ENCODE data around the gene SLC35F1.

SLC35F1 gene

GRCh38 chr6:118171852-118172251 is 264.8 kb downstream of the SLC35F1 start (continued):
- TF ChIP-seq, protein P1, sequence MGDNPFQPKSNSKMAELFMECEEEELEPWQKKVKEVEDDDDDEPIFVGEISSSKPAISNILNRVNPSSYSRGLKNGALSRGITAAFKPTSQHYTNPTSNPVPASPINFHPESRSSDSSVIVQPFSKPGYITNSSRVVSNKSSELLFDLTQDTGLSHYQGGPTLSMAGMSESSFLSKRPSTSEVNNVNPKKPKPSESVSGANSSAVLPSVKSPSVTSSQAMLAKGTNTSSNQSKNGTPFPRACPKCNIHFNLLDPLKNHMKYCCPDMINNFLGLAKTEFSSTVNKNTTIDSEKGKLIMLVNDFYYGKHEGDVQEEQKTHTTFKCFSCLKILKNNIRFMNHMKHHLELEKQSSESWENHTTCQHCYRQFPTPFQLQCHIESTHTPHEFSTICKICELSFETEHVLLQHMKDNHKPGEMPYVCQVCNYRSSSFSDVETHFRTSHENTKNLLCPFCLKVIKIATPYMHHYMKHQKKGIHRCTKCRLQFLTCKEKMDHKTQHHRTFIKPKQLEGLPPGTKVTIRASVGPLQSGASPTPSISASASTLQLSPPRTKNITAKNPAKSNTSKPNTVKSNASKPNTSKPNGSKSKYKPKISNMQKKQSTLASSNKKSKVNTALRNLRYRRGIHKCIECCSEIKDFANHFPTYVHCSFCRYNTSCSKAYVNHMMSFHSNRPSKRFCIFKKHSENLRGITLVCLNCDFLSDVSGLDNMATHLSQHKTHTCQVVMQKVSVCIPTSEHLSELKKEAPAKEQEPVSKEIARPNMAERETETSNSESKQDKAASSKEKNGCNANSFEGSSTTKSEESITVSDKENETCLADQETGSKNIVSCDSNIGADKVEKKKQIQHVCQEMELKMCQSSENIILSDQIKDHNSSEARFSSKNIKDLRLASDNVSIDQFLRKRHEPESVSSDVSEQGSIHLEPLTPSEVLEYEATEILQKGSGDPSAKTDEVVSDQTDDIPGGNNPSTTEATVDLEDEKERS (tag by site-specific recombination; IDR thresholded peaks at IDR 0.05): no peak
- TF ChIP-seq MZF1 (tag by site-specific recombination; IDR thresholded peaks at IDR 0.05; ENCODE audit: borderline replicate concordance): no peak
- TF ChIP-seq ZNF2 (tag by site-specific recombination; IDR thresholded peaks at IDR 0.05): no peak
- TF ChIP-seq ZNF701 (tag by site-specific recombination; IDR thresholded peaks at IDR 0.05): no peak
- no peak for TF ChIP-seq ELK4 (IDR thresholded peaks at IDR 0.05; ENCODE audit: borderline replicate concordance, low read depth, low read length)
- TF ChIP-seq ZNF777 (tag by site-specific recombination; IDR thresholded peaks at IDR 0.05; ENCODE audit: borderline replicate concordance): no peak
- peak; percentile 52; the same call in 1 of the 2 replicates for TF ChIP-seq KLF8 (tag by site-specific recombination; IDR thresholded peaks at IDR 0.05)
- TF ChIP-seq ZNF292 (tag by site-specific recombination; IDR thresholded peaks at IDR 0.05; ENCODE audit: borderline replicate concordance, low read depth): no peak
- TF ChIP-seq GLI2 (tag by site-specific recombination; IDR thresholded peaks at IDR 0.05; ENCODE audit: borderline replicate concordance, low read depth): peak; percentile 29; the same call in 1 of the 2 replicates
- TF ChIP-seq, protein P2, sequence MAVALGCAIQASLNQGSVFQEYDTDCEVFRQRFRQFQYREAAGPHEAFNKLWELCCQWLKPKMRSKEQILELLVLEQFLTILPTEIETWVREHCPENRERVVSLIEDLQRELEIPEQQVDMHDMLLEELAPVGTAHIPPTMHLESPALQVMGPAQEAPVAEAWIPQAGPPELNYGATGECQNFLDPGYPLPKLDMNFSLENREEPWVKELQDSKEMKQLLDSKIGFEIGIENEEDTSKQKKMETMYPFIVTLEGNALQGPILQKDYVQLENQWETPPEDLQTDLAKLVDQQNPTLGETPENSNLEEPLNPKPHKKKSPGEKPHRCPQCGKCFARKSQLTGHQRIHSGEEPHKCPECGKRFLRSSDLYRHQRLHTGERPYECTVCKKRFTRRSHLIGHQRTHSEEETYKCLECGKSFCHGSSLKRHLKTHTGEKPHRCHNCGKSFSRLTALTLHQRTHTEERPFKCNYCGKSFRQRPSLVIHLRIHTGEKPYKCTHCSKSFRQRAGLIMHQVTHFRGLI (tag by site-specific recombination; IDR thresholded peaks at IDR 0.05): no peak
- TF ChIP-seq ZNF133 (tag by site-specific recombination; IDR thresholded peaks at IDR 0.05): no peak
- TF ChIP-seq ZNF140 (tag by site-specific recombination; IDR thresholded peaks at IDR 0.05): no peak
- no peak for TF ChIP-seq ZNF274 (IDR thresholded peaks at IDR 0.05; ENCODE audit: low read length)
- no peak for TF ChIP-seq ZNF274 (tag by site-specific recombination; IDR thresholded peaks at IDR 0.05; ENCODE audit: borderline replicate concordance)
- no peak for TF ChIP-seq ZIC2 (tag by site-specific recombination; IDR thresholded peaks at IDR 0.05)
- TF ChIP-seq PRDM6 (tag by site-specific recombination; IDR thresholded peaks at IDR 0.05): peak; percentile 31; the same call in 1 of the 2 replicates
- TF ChIP-seq, protein P3, sequence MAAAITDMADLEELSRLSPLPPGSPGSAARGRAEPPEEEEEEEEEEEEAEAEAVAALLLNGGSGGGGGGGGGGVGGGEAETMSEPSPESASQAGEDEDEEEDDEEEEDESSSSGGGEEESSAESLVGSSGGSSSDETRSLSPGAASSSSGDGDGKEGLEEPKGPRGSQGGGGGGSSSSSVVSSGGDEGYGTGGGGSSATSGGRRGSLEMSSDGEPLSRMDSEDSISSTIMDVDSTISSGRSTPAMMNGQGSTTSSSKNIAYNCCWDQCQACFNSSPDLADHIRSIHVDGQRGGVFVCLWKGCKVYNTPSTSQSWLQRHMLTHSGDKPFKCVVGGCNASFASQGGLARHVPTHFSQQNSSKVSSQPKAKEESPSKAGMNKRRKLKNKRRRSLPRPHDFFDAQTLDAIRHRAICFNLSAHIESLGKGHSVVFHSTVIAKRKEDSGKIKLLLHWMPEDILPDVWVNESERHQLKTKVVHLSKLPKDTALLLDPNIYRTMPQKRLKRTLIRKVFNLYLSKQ (tag by site-specific recombination; IDR thresholded peaks at IDR 0.05; ENCODE audit: borderline replicate concordance): no peak
- TF ChIP-seq ZNF404 (tag by site-specific recombination; IDR thresholded peaks at IDR 0.05): no peak
- no peak for TF ChIP-seq ZNF560 (tag by site-specific recombination; IDR thresholded peaks at IDR 0.05; ENCODE audit: borderline replicate concordance)
- no peak for TF ChIP-seq REST (tag by site-specific recombination; IDR thresholded peaks at IDR 0.05)
- TF ChIP-seq, protein P4, sequence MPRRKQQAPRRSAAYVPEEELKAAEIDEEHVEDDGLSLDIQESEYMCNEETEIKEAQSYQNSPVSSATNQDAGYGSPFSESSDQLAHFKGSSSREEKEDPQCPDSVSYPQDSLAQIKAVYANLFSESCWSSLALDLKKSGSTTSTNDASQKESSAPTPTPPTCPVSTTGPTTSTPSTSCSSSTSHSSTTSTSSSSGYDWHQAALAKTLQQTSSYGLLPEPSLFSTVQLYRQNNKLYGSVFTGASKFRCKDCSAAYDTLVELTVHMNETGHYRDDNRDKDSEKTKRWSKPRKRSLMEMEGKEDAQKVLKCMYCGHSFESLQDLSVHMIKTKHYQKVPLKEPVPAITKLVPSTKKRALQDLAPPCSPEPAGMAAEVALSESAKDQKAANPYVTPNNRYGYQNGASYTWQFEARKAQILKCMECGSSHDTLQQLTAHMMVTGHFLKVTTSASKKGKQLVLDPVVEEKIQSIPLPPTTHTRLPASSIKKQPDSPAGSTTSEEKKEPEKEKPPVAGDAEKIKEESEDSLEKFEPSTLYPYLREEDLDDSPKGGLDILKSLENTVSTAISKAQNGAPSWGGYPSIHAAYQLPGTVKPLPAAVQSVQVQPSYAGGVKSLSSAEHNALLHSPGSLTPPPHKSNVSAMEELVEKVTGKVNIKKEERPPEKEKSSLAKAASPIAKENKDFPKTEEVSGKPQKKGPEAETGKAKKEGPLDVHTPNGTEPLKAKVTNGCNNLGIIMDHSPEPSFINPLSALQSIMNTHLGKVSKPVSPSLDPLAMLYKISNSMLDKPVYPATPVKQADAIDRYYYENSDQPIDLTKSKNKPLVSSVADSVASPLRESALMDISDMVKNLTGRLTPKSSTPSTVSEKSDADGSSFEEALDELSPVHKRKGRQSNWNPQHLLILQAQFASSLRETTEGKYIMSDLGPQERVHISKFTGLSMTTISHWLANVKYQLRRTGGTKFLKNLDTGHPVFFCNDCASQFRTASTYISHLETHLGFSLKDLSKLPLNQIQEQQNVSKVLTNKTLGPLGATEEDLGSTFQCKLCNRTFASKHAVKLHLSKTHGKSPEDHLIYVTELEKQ (tag by site-specific recombination; IDR thresholded peaks at IDR 0.05; ENCODE audit: borderline replicate concordance): peak; percentile 30; the same call in 1 of the 2 replicates
- TF ChIP-seq ZNF266 (tag by site-specific recombination; IDR thresholded peaks at IDR 0.05; ENCODE audit: low read depth): no peak
